ENCODE data around the gene OR3A2. TPM values are rescaled to one million over a fixed set of nuclear protein-coding genes. Genes with fewer than 3 reads are reported as not detected.
"Not testable (repeated sequence)": the region's sequence is repeated elsewhere in the genome, so short reads cannot be mapped to it uniquely, and the experiment has no call there.

Gene OR3A2
- total and polyA plus RNA-seq, 9 of the 15 experiments (the other 6 are each of a cell fraction or from before 2014, with no cell fraction given) = not detected

- H4K20me1 ChIP-seq (replicated peaks; ENCODE audit: control insufficient read depth, insufficient read depth, low read length); H2AFZ ChIP-seq (ENCODE audit: low read depth, low read length); H3K36me3 ChIP-seq (ENCODE audit: control insufficient read depth, insufficient read depth, low read length); H3K9me1 ChIP-seq (ENCODE audit: control insufficient read depth, insufficient read depth, low read length); H3K27me3 ChIP-seq (ENCODE audit: control insufficient read depth in 2 of 2, insufficient read depth in 2 of 2, low read length in 2 of 2); CTCF ChIA-PET (ENCODE audit: low intra/inter-chr PET ratio); POLR2A ChIA-PET; intact Hi-C loops (cut with micrococcal nuclease); H3K4me2 ChIP-seq (ENCODE audit: insufficient read depth, low read length); ATAC-seq; H3K27ac ChIP-seq (ENCODE audit: extremely low read depth, low read depth, low read length); H3K4me1 ChIP-seq (replicated peaks in 1 of 2; ENCODE audit: control insufficient read depth in 2 of 2, insufficient read depth in 2 of 2, low read length in 2 of 2); H3K4me3 ChIP-seq; H3K9me3 ChIP-seq (replicated peaks; ENCODE audit: control insufficient read depth, insufficient read depth, low read depth, low read length); DNase-seq (ENCODE audit: extremely low read depth in 1 of 4, low spot score in 3 of 4); H3K9ac ChIP-seq (ENCODE audit: insufficient read depth in 1 of 2, low read depth in 2 of 2, low read length in 2 of 2); FAIRE-seq; H3K79me2 ChIP-seq (ENCODE audit: control insufficient read depth, insufficient read depth, low read length); BruUV-seq (replicated peaks); in situ Hi-C loops (cut with MboI): not testable (repeated sequence)
- WGBS (ENCODE audit: insufficient coverage, low coverage, missing lambda C conversion rate) = 0% methylated on average over 8 of the region's 12 CpGs
Observed at GRCh38 chr17:3342782-3343181, 43.3 kb downstream of the OR3A2 start.

- H3K27me3 ChIP-seq (ENCODE audit: control insufficient read depth in 2 of 2, insufficient read depth in 2 of 2, low read length in 2 of 2) = no peaks in the 10 kb centered on the region
- no peak overlapping the region for H3K27ac ChIP-seq (ENCODE audit: extremely low read depth, low read depth, low read length)
- no peaks in the 10 kb centered on the region for H3K4me1 ChIP-seq (replicated peaks in 1 of 2; ENCODE audit: control insufficient read depth in 2 of 2, insufficient read depth in 2 of 2, low read length in 2 of 2)
- H3K9me3 ChIP-seq (replicated peaks; ENCODE audit: control insufficient read depth, insufficient read depth, low read depth, low read length) = no peaks in the 10 kb centered on the region
- ChIA-PET POLR2A (no interaction called here), CTCF (ENCODE audit: low intra/inter-chr PET ratio) (no interaction called here)
- no peaks in the 10 kb centered on the region for H4K20me1 ChIP-seq (replicated peaks; ENCODE audit: control insufficient read depth, insufficient read depth, low read length)
- H3K9me1 ChIP-seq (ENCODE audit: control insufficient read depth, insufficient read depth, low read length) = no peaks in the 10 kb centered on the region
- TF ChIP-seq ZNF124 (CRISPR knock-in tag; IDR thresholded peaks at IDR 0.05) (no peak), FOSL1 (tag; conservative IDR thresholded peaks at IDR 0.05) (no peak), BRD9 (IDR thresholded peaks at IDR 0.05; ENCODE audit: low read depth, partially characterized antibody) (no peak), ZNF282 (CRISPR knock-in tag; IDR thresholded peaks at IDR 0.05) (no peak), XRCC3 (IDR thresholded peaks at IDR 0.05) (no peak), ZNF197 (CRISPR knock-in tag; IDR thresholded peaks at IDR 0.05; ENCODE audit: low read depth) (no peak), SMAD3 (CRISPR knock-in tag; conservative IDR thresholded peaks at IDR 0.05) (no peak)
- H3K36me3 ChIP-seq (ENCODE audit: control insufficient read depth, insufficient read depth, low read length) = no peaks in the 10 kb centered on the region
- WGBS (ENCODE audit: insufficient coverage, low coverage, missing lambda C conversion rate) = 11% methylated on average over 4 of the region's 4 CpGs
- intact Hi-C loops (cut with micrococcal nuclease) = no loop called here
- ATAC-seq = no peak
- in situ Hi-C loops (cut with MboI) = no loop called here
- FAIRE-seq = no peak
- H3K4me3 ChIP-seq = no peak overlapping the region
- no peaks in the 10 kb centered on the region for H3K79me2 ChIP-seq (ENCODE audit: control insufficient read depth, insufficient read depth, low read length)
- DNase-seq (ENCODE audit: extremely low read depth in 1 of 4, low spot score in 3 of 4) = no peak
- no peak overlapping the region for H2AFZ ChIP-seq (ENCODE audit: low read depth, low read length)
- H3K4me2 ChIP-seq (ENCODE audit: insufficient read depth, low read length) = no peak overlapping the region
- H3K9ac ChIP-seq (ENCODE audit: insufficient read depth in 1 of 2, low read depth in 2 of 2, low read length in 2 of 2) = no peak overlapping the region
- no TSS peak for BruUV-seq (replicated peaks)
Observed at GRCh38 chr17:3335876-3336275, 50.2 kb downstream of the OR3A2 start.
